ENCODE data around the gene OSCP1. TPM values are rescaled to one million over a fixed set of nuclear protein-coding genes. Genes with fewer than 3 reads are reported as not detected.

OSCP1 gene
- total RNA-seq, 6 experiments from 2014 or later, result 6.0 to 11.0 (median 7.2) TPM

- Mint-ChIP-seq H3K27me3 (ENCODE audit: insufficient read depth) (peaks cover 3% of the 10 kb centered on the region), H3K4me1 (ENCODE audit: low read depth) (peaks cover 33% of the 10 kb centered on the region), H3K9me3 (no peaks in the 10 kb centered on the region), H3K27ac (no peak overlapping the region), H3K36me3 (ENCODE audit: low read depth) (peaks cover 18% of the 10 kb centered on the region), H3K4me3 (no peak overlapping the region)
- TF ChIP-seq CTCF (IDR thresholded peaks at IDR 0.05), result no peak
- DNase-seq, result no peak
Measured at GRCh38 chr1:36393686-36394085, 56.6 kb downstream of the OSCP1 start.

DNA sequence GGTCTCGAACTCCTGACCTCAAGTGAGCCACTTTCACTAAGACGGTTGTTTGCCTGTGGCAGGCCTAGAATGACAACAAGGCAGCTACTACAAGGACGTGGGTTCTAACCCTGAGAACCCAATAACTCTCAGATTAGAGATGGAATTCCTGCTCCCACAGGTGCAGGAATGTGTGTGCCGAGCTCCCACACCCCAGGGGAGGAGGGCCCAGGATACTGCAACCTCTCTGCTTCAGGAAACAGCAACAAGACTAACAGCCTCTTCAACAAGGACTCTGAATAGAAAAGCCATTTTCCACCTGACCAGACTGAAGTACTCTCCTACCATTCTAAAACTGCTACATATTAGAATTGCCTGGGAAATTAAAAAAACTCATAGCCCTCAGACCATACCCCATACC, 57.4 kb downstream of the OSCP1 start:
- Mint-ChIP-seq H3K27ac (no peak overlapping the region), H3K36me3 (ENCODE audit: low read depth) (peaks cover 15% of the 10 kb centered on the region), H3K4me3 (no peak overlapping the region)

GRCh38 chr1:36391271-36391670, 59.0 kb downstream of the OSCP1 start:
- Mint-ChIP-seq H3K9me3 (no peaks in the 10 kb centered on the region), H3K4me3 (no peak overlapping the region), H3K27ac (no peak overlapping the region), H3K36me3 (ENCODE audit: low read depth) (peaks cover 13% of the 10 kb centered on the region), H3K4me1 (ENCODE audit: low read depth) (peaks cover 33% of the 10 kb centered on the region), H3K27me3 (ENCODE audit: insufficient read depth) (no peaks in the 10 kb centered on the region; the same call in 1 of the 2 replicates)
- no peak for DNase-seq
- no peak for TF ChIP-seq CTCF (IDR thresholded peaks at IDR 0.05)

More for the DNA sequence above, 57.4 kb downstream of the OSCP1 start:
- no peak for DNase-seq
- no peak for TF ChIP-seq CTCF (IDR thresholded peaks at IDR 0.05)
- no peaks in the 10 kb centered on the region for H3K9me3 Mint-ChIP-seq
- peaks cover under 1% of the 10 kb centered on the region for H3K27me3 Mint-ChIP-seq (ENCODE audit: insufficient read depth)
- H3K4me1 Mint-ChIP-seq (ENCODE audit: low read depth), result peaks cover 31% of the 10 kb centered on the region

GRCh38 chr1:36390411-36390810, 59.8 kb downstream of the OSCP1 start:
- Mint-ChIP-seq H3K36me3 (ENCODE audit: low read depth) (peaks cover 13% of the 10 kb centered on the region), H3K4me3 (no peak overlapping the region), H3K27me3 (ENCODE audit: insufficient read depth) (no peaks in the 10 kb centered on the region; the same call in 1 of the 2 replicates), H3K9me3 (no peaks in the 10 kb centered on the region), H3K4me1 (ENCODE audit: low read depth) (peaks cover 29% of the 10 kb centered on the region), H3K27ac (no peak overlapping the region)
- TF ChIP-seq CTCF (IDR thresholded peaks at IDR 0.05), result no peak
- no peak for DNase-seq

DNA sequence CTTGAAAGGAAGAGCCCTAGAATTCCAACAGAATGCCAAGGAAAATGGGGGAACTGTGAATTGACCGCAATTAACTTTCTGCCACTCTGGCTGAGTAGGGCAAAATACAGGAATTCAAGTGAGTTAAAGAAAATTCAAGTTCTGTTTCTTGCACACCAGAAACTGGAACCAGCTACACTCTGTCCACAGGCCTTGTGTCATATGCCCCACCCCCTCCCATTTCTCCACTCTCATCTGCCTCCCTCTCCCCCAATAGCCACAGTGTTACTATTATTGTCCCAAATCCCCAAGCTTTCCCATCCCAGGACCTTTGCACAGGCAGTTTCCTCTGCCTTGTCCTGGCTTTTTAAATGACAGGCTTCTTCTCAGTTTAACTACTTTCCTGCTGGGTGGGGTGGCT, 60.3 kb downstream of the OSCP1 start:
- H3K36me3 Mint-ChIP-seq (ENCODE audit: low read depth), result peaks cover 14% of the 10 kb centered on the region
- TF ChIP-seq CTCF (IDR thresholded peaks at IDR 0.05), result no peak
- no peak for DNase-seq
- H3K4me1 Mint-ChIP-seq (ENCODE audit: low read depth), result peaks cover 29% of the 10 kb centered on the region
- H3K4me3 Mint-ChIP-seq, result no peak overlapping the region
- H3K9me3 Mint-ChIP-seq, result no peaks in the 10 kb centered on the region
- peaks cover 2% of the 10 kb centered on the region; the same call in 1 of the 2 replicates for H3K27me3 Mint-ChIP-seq (ENCODE audit: insufficient read depth)
- peak overlapping the region; percentile 84 for H3K27ac Mint-ChIP-seq

- Mint-ChIP-seq H3K9me3 (no peaks in the 10 kb centered on the region), H3K27me3 (ENCODE audit: insufficient read depth) (peaks cover 5% of the 10 kb centered on the region; the same call in 1 of the 2 replicates), H3K36me3 (ENCODE audit: low read depth) (peaks cover 21% of the 10 kb centered on the region), H3K4me3 (no peak overlapping the region; the same call in 1 of the 2 replicates), H3K27ac (peak overlapping the region; percentile 84), H3K4me1 (ENCODE audit: low read depth) (peaks cover 37% of the 10 kb centered on the region)
- no peak for TF ChIP-seq CTCF (IDR thresholded peaks at IDR 0.05)
- no peak for DNase-seq
Measured at GRCh38 chr1:36389261-36389660, 61.0 kb downstream of the OSCP1 start.

Data from HFFc6 (cell line).